SKM-1 (cell line): ENCODE data around the gene LHPP.

Source experiments
- DNase-seq: peaks from one replicate; lab custom pipeline; 2025; ENCODE audit not compliant: unreplicated experiment; lab: John Stamatoyannopoulos, UW

LHPP gene

GRCh38 chr10:124551097-124551496 is 89.5 kb downstream of the LHPP start:
- no peak for DNase-seq

- DNase-seq, result no peak
These were observed 90.1 kb downstream of the LHPP start for GRCh38 chr10:124551755-124552154.

GRCh38 chr10:124552691-124553276 is 91.2 kb downstream of the LHPP start:
- no peak for DNase-seq

- no peak for DNase-seq
These were observed 92.6 kb downstream of the LHPP start for GRCh38 chr10:124554085-124554858.

- no peak for DNase-seq
These were observed 95.5 kb downstream of the LHPP start for GRCh38 chr10:124557167-124557566.

GRCh38 chr10:124557648-124558338 is 96.2 kb downstream of the LHPP start:
- DNase-seq, result no peak

- no peak for DNase-seq
These were observed 97.0 kb downstream of the LHPP start for GRCh38 chr10:124558339-124559321.

- no peak for DNase-seq
These were observed 97.9 kb downstream of the LHPP start for GRCh38 chr10:124559372-124560132.

- DNase-seq, result no peak
These were observed 98.9 kb downstream of the LHPP start for GRCh38 chr10:124560377-124561105.

- DNase-seq, result no peak
These were observed 99.6 kb downstream of the LHPP start for GRCh38 chr10:124561206-124561605.

GRCh38 chr10:124562425-124563060 is 100.9 kb downstream of the LHPP start:
- no peak for DNase-seq

- no peak for DNase-seq
These were observed 101.9 kb downstream of the LHPP start for GRCh38 chr10:124563320-124564040.

- no peak for DNase-seq
These were observed 103.3 kb downstream of the LHPP start for GRCh38 chr10:124564881-124565280.

- DNase-seq, result no peak
These were observed 104.1 kb downstream of the LHPP start for GRCh38 chr10:124565565-124566221.

- no peak for DNase-seq
These were observed 104.7 kb downstream of the LHPP start for GRCh38 chr10:124566222-124566888.

GRCh38 chr10:124566981-124567835 is 105.6 kb downstream of the LHPP start:
- no peak for DNase-seq
